HG03064 (cell line): ENCODE measurements around the gene SPRYD3.

Experiments
- ATAC-seq: cut with Tn5 transposase; IDR thresholded peaks from one replicate; pipeline ENCODE4 v1.9.1; 2021; ENCODE audit warnings: low read depth; ENCODE audit not compliant: unreplicated experiment

The SPRYD3 gene

DNA sequence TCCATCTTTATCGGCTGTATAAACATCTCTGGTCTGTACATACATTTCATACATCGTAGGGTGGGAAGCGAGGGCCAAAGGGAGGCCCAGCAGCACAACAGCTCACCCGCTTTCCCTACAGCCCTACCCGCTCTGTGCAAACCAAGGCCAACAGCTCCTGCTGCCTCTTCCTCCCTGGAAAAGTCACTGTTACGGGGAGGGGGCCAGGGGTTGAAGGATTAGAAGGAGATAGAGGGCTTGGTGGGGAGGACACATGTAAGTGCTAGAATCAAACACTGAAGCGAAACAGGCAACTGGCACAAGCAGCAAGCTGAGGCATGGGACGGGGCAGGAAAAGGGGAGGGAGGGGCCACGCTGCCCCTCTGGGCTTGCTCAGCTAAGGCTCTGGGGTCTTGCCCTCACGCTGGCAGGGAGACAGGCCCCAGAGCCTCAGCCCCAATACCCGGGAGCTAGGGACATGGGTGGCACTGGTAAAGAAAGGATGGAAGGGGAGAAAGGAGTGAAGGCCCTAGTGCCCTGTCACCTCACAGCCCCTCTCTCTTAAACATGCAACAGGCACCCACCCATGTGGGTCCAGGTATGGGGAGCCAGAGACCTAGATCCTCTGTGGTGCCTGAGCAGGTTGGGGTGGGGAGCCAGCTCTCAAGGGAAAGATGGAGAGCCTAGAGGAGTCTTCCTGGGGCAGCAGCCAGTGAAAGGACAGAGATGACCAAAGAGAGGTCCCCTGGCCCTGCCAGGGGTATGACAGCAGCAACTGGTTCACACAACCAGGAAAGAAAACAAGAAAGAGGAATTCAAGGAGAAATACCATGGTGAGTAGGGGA is 14.4 kb downstream of the SPRYD3 start:
- no peak for ATAC-seq

DNA sequence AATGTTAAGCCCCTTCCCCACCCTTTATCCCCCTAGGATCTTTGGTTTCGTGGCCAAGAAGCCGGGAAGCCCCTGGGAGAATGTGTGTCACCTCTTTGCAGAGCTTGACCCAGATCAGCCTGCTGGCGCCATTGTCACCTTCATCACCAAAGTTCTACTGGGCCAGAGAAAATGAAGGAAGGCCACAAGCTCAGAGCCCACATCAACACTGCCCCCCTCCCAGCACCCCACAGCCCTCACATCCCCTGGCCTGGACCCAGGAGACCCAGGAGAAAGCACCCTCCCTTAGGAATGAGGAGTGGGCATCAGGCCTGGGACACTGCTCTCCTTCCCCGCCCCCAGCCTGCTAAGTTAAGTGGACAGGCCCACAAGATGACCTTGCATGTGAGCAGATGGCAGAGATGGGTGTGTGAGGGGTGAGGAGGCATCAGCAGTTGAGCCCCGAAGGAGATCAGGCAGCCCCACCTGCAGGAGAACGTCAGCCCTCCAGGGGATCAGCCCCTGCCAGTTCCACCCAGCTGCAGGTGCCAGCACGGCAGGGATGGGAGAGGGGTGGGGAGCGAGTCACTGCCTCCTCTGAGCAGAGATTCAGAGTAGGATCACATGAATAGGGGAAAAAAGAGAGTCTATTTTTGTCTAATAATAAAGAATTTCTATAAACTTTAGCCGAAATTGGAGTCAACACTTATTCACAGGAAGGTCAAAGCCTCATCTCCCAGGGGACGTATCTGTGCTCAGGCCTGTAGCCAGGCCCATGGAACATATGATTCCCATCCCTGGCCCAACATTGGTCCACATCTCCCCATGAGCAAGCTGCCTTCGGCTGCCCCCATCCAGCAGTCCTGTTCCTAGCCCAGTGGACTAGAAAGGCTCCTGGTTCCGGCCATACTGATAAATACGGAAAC is 15.2 kb downstream of the SPRYD3 start:
- no peak for ATAC-seq

DNA sequence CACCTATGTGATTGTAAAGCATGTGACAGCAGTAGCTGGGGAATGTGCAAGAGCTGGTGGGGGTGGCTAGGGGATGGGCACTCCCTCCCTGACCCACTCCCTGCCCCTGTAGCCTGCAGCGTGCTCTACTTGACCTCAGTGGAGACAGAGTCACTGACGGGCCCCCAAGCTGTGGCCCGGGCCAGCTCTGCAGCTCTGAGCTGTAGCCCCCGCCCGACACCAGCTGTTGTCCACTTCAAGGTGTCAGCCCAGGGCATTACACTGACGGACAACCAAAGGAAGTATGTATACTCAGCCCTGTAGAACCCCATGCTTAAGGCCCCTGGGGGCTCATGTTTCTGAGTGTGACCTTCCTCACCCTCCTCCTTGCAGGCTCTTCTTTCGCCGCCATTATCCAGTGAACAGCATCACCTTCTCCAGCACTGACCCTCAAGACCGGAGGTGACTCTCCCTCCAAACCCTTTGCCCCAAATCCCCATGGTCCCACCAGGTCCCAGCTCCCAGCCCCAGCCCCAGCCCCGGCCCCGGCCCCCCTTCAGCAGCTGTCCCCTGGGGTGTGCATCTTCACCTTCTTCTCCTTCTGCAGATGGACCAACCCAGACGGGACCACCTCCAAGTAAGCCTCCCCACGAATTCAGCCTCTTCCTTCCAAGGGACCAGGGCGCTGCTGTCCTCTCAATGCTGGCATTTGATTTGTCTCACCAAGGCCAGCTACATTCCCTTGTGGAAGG is 16.0 kb downstream of the SPRYD3 start:
- ATAC-seq: no peak

DNA sequence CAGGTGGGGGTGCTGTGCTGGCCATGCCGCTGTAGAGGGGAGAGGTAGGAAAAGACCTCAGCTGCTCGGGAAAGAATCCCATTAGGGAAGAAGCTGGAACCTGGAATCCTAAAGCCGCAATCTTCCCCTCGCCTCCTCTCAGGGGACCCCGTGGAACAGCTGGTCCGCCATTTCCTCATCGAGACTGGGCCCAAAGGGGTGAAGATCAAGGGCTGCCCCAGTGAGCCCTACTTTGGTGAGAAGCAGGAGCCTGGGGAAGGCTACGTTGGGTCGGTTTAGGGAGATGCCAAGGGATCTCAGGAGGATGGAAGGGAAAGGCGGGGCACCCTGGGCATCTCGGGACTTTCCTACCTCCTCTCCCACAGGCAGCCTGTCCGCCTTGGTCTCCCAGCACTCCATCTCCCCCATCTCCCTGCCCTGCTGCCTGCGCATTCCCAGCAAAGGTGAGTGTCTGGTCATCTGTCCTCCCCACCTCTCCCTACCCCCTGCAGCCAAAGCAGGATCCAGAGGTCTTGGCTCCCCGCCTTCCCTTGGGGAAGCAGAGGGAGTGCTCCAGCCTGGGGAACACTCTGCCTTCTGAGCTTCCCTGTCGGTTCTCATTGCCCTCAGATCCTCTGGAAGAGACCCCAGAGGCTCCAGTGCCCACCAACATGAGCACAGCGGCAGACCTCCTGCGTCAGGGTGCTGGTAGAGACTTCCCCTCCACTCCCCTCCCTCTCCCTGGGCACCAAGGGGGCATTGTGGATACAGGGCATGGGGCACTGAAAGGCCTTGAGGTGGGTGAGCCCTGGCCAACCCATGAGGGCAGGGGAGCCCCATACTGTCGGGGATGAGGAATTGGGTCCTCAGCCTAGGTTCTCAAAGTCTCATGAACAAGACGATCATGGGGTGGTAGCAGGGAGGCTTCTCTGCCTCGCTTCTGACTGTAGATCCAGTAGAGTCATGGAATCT is 16.9 kb downstream of the SPRYD3 start:
- ATAC-seq: no peak

DNA sequence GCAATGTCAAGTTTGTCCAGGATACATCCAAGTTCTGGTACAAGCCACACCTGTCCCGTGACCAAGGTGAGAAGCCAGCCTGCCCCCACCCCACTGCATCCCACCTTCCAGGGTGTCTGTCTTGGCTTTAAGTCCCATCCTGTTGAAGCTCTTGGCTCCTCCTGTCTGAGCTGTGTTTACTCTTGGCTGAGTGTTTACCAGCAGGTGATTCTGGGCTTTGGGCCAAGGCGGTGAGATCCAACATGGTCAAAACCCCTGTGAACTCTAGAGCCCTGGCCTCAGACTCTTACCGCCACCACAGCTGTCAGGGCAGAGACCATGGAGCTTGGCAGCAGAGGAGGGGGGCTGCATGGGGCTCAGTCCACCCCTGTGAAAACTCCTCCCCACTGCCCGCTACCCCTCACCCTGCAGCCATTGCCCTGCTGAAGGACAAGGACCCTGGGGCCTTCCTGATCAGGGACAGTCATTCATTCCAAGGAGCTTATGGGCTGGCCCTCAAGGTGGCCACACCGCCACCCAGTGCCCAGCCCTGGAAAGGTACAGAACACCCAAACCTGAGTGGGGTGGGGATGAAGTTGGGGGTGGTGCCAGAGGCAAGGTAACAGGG is 17.7 kb downstream of the SPRYD3 start:
- no peak for ATAC-seq

DNA sequence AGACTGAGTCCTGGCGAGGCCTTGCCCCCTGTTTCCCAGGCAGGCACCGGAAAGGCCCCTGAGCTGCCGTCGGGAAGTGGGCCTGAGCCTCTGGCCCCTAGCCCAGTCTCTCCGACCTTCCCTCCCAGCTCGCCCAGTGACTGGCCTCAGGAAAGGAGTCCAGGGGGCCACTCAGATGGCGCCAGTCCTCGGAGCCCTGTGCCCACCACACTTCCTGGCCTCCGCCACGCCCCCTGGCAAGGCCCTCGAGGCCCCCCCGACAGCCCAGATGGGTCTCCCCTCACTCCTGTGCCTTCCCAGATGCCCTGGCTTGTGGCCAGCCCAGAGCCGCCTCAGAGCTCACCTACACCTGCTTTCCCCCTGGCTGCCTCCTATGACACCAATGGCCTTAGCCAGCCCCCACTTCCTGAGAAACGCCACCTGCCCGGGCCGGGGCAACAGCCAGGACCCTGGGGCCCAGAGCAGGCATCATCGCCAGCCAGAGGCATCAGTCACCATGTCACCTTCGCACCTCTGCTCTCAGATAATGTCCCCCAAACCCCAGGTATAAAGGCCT is 18.4 kb downstream of the SPRYD3 start:
- no peak for ATAC-seq

DNA sequence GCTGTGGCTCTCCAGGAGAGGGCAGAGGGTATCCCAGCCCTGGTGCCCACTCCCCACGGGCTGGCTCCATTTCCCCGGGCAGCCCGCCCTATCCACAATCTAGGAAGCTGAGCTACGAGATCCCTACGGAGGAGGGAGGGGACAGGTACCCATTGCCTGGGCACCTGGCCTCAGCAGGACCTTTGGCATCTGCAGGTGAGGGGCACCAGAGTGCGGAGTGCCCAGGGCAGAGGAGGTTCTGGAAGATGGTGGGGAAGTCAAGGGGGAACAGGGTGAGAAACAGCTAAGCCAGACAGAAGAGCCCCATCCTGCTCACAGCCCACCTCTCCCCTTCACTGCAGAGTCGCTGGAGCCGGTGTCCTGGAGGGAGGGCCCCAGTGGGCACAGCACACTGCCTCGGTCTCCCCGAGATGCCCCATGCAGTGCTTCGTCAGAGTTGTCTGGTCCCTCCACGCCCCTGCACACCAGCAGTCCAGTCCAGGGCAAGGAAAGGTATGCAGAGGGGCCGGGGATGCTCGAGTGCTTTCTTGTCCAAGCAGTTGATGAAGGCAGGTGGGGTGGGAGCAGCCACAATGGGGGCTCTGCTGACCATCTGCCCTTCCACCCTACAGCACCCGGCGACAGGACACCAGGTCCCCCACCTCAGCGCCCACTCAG is 19.0 kb downstream of the SPRYD3 start:
- ATAC-seq: no peak

DNA sequence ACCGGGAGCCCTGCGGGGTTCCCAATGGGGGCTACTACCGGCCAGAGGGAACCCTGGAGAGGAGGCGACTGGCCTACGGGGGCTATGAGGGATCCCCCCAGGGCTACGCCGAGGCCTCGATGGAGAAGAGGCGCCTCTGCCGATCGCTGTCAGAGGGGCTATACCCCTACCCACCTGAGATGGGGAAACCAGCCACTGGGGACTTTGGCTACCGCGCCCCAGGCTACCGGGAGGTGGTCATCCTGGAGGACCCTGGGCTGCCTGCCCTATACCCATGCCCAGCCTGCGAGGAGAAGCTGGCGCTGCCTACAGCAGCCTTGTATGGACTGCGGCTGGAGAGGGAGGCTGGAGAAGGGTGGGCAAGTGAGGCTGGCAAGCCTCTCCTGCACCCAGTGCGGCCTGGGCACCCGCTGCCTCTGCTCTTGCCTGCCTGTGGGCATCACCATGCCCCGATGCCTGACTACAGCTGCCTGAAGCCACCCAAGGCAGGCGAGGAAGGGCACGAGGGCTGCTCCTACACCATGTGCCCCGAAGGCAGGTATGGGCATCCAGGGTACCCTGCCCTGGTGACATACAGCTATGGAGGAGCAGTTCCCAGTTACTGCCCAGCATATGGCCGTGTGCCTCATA is 19.6 kb downstream of the SPRYD3 start:
- no peak for ATAC-seq

DNA sequence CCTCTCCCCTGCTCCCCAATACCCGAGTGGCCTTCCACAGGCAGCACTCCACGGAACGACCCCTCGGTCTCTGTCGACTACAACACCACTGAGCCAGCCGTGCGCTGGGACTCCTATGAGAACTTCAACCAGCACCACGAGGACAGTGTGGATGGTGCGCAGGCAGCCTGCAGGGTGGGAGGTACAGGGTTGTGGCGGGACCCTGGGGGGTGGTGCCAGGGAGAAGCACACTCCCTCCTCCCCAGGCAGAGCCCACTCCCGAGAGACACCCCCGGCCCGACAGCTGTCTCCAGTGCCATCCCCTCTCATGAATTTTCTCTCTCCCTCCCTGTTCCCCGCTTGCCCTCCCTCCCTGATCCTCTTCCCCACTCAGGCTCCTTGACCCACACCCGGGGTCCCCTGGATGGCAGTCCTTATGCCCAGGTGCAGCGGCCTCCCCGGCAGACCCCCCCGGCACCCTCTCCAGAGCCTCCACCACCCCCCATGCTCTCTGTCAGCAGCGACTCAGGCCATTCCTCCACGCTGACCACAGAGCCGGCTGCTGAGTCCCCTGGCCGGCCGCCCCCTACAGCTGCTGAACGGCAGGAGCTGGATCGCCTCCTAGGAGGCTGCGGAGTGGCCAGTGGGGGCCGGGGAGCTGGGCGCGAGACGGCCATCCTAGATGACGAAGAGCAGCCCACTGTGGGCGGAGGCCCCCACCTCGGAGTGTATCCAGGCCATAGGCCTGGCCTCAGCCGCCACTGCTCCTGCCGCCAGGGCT is 20.3 kb downstream of the SPRYD3 start:
- ATAC-seq: no peak

DNA sequence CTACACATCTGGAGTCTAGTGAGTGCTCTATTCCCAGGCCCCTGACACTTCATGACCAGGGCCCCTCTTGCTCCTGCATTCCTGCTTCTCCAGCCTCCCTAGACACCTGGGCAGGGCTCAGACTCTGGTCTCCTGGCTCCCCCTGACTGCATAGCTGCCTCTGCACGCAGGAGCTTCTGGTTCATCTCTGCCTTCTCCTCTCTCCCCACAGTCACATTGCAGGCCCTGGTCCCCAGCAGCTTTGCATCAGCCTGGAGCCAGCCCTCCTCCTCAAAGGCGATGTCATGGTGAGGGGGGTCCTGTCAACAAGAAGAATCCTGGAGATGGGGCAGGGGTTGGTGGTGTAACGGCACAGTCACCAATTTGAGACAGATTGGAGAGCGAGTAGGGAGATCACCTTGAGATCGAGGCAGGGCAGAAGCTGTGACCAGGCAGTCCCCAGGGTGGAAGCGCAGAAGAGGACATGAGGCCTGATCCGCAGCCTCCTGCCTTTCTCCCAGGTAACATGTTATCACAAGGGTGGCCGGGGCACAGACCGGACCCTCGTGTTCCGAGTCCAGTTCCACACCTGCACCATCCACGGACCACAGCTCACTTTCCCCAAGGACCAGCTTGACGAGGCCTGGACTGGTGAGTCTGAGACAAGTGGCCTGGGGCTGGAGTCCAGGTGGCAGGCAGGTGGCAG is 21.2 kb downstream of the SPRYD3 start:
- no peak for ATAC-seq

DNA sequence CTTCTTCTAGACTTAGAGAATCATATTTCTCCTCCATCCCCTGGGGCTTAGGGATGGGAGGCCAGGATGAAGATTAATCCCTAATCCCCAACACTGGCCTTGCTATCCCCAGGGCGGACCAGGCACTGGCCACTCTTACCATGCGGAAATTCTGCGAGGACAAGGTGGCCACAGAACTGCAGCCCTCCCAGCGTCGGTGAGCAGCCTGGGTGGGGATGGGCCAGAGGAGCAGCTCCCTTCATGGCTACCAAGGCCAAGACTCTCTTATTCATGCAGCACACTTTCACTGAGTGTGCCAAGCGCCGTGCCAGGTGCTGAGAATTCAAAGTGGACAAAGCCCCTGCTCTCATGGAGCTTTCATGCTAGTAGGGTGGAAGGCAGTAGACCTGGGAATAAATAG is 22.3 kb downstream of the SPRYD3 start:
- no peak for ATAC-seq

DNA sequence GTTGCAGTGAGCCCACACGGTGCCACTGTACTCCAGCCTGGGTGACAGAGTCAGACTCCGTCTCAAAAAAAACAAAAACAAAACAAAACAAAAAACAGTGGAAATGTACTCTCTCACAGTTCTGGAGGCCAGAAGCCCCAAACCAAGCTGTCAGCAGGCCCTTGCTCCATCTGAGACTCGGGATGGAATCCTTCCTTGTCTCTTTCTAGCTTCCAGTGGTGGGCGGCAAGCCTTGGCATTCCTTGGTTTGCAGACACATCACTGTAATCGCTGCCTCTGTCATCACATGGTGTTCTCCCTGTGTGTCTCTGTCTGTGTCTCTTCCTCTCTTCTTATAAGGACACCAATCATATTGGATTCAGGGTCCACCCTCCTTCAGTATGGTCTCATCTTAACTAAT is 22.9 kb downstream of the SPRYD3 start:
- ATAC-seq: no peak

DNA sequence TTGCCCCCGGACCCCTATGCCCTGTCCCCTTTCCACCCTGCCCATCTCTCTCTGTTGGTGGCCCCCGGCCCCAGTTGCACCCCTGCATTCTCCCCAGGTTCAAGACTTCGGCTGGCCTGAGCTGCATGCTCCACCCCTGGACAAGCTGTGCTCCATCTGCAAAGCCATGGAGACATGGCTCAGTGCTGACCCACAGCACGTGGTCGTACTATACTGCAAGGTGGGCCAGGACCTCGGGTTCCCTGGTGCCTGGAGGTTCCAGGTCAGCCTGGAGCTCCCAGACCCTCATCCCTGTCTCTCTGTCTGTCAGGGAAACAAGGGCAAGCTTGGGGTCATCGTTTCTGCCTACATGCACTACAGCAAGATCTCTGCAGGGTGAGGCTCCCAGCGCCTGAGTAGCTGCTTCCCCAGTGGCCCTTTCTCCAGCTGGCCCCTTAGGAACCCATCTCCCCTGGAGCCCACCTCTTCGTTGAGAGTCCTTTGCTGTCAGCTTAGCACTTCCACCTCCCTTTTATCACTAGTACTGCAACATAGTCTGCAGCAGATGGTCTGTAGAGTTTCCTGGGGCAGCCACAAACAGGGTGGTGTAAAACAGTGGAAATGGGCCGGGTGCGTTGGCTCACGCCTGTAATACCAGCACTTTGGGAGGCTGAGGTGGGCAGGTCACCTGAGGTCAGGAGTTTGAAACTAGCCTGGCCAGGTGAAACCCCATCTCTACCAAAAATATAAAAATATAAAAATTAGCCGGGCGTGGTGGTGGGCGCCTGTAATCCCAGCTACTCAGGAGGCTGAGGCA is 23.5 kb downstream of the SPRYD3 start:
- no peak for ATAC-seq

DNA sequence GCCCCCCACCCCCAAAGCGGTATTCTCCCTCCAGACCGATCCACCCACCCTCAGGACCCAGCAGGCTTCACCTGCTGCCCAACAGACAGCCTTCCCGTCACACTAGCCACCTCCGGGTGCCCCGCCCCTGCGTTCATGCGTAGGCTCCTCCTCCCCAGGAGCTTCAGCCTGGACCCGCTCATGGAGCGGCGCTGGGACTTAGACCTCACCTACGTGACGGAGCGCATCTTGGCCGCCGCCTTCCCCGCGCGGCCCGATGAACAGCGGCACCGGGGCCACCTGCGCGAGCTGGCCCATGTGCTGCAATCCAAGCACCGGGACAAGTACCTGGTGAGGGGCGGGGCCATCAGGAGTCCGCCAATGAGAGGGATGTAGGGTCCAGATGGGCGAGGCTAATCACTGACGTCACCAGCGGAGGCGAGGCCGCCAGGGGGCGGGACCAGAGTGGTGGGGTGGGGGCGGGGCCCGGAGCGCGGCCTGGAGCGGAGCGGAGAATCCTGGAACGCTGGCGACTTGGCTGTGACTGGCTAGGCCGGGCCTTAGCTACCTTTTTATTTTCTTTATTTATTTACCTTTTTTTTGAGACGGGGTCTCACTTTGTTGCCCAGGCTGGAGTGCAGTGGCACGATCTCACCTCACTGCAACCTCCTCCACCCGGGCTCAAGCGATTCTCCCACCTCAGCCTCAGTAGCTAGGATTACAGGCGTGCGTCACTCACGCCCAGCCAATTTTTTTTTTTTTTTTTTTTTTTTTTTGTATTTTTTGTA is 24.9 kb downstream of the SPRYD3 start:
- peak; percentile 85 for ATAC-seq
